ENCODE measurements around the gene TDP2.

DNA sequence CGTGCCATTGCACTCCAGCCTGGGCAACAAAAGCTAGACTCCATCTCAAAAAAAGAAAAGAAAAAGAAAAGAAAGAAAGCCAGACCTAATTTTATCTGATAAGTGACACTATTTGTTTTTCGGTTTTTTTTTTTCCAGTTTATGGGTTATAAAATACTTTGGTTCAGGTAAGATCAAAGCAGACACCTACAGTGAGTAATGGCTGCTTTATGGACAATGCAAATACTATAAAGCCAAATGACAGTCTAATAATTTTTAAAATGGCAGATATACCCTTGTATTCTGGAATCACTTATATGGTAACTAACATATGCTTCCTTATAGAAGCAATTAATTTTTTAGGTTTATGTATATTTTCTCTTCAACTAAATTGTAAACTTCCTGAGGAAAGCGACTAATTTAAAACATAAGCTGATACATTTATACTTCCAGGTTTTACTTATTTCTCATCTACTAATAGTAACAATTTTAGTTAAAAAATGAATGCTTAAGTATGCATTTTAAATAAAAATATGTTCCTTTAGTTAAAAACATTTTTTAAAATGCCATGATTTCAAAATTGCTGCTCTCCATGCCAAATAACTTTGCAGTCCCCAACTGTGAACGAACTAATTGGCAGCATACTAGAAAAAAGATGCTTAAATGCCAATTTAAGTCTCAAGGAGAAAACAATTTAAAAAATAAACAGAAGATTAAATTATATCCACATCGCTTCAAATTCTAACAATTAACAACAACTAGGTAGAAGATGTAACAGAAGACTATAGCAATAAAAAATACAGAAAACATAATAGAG is 59.2 kb downstream of the TDP2 start:
- TF ChIP-seq CTCF (IDR thresholded peaks at IDR 0.05; ENCODE audit: low read length) (no peak), EZH2 (IDR thresholded peaks at IDR 0.05; ENCODE audit: borderline replicate concordance, low read length) (no peak)

Data from OCI-LY1 (cell line).